Measurements from ENCODE around the gene SRPK3.

Gene SRPK3

GRCh38 chrX:153828723-153829548 lies 48.1 kb downstream of the SRPK3 start:
- no peak overlapping the region for H3K4me3 ChIP-seq (ENCODE audit: low read length)
- no peak for TF ChIP-seq ZNF274 (IDR thresholded peaks at IDR 0.05; ENCODE audit: low read depth, low read length)

- H3K4me3 ChIP-seq (ENCODE audit: low read length) = no peak overlapping the region
- TF ChIP-seq ZNF274 (IDR thresholded peaks at IDR 0.05; ENCODE audit: low read depth, low read length) = no peak
Observed at GRCh38 chrX:153829549-153829798, 48.6 kb downstream of the SRPK3 start.

GRCh38 chrX:153829799-153830639 lies 49.2 kb downstream of the SRPK3 start, which contains the start of gene PDZD4:
PDZD4 (minus strand) TSS chrX:153830544; CDS start chrX:153830298, 246 bp downstream.
- no peak for TF ChIP-seq ZNF274 (IDR thresholded peaks at IDR 0.05; ENCODE audit: low read depth, low read length)
- H3K4me3 ChIP-seq (ENCODE audit: low read length) = no peak within 1 kb of the TSS

GRCh38 chrX:153830640-153831428 lies 50.0 kb downstream of the SRPK3 start:
- H3K4me3 ChIP-seq (ENCODE audit: low read length) = no peak overlapping the region
- TF ChIP-seq ZNF274 (IDR thresholded peaks at IDR 0.05; ENCODE audit: low read depth, low read length) = no peak

GRCh38 chrX:153831429-153832150 lies 50.7 kb downstream of the SRPK3 start:
- H3K4me3 ChIP-seq (ENCODE audit: low read length) = no peak overlapping the region

GRCh38 chrX:153832728-153833127 lies 51.9 kb downstream of the SRPK3 start:
- no peak overlapping the region for H3K4me3 ChIP-seq (ENCODE audit: low read length)
- no peak for TF ChIP-seq ZNF274 (IDR thresholded peaks at IDR 0.05; ENCODE audit: low read depth, low read length)

More at GRCh38 chrX:153831429-153832150, 50.7 kb downstream of the SRPK3 start:
- TF ChIP-seq ZNF274 (IDR thresholded peaks at IDR 0.05; ENCODE audit: low read depth, low read length) = no peak
